Measurements from ENCODE around the gene CCNT1.
A peak's percentile ranks its signal among the peaks of the same experiment; 100 is the strongest.

CCNT1 gene

GRCh38 chr12:48716493-48717251 lies at the start of gene CCNT1:
Gene CCNT1, minus strand, starts transcription at chr12:48716707. Its CDS starts 32 bp downstream, at chr12:48716675.
- H3K4me1 ChIP-seq (ENCODE audit: control insufficient read depth, insufficient read depth, low read length), result peaks cover 26% of the 10 kb centered on the region
- peak within 1 kb of the TSS; percentile 96 to 98 for H3K4me3 ChIP-seq (ENCODE audit: low read length in 2 of 2)
- H3K9ac ChIP-seq (ENCODE audit: low read length in 2 of 2), result peak within 1 kb of the TSS; percentile 99
- peak within 1 kb of the TSS; percentile 99 for H3K27ac ChIP-seq (ENCODE audit: low read length)
- peaks cover 8 to 14% of the 10 kb centered on the region in 2 donors for H3K36me3 ChIP-seq (ENCODE audit: control insufficient read depth in 2 of 2, insufficient read depth in 2 of 2, low read length in 2 of 2)
- H3K27me3 ChIP-seq (ENCODE audit: control insufficient read depth in 1 of 2, insufficient read depth in 2 of 2, low read length in 2 of 2), result no peaks in the 10 kb centered on the region
- peaks cover 2 to 4% of the 10 kb centered on the region in 2 donors for H3K9me3 ChIP-seq (ENCODE audit: control insufficient read depth in 2 of 2, low read length in 2 of 2)

DNA sequence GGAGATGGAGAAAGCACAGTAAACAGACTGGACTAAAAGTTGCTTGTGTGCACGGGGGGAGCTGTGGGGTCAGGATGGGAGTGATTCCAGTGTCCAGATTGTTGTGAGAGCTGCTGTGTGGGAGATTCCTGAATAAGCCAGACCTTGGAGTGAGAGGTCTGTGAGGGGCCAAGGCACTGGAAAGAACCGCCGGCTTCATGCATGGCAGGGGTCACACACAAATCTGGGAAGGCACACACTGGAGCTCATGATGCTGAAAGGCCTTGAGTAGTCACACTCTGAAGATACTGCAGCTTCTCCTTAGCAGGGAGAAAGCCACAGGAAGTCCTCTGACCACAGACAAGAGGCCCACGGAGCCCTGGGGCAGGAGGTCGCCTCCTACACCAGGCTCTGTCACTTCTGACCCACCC lies 49.3 kb upstream of the CCNT1 start:
- H3K4me1 ChIP-seq (ENCODE audit: control insufficient read depth, insufficient read depth, low read length), result no peaks in the 10 kb centered on the region
- H3K9me3 ChIP-seq (ENCODE audit: control insufficient read depth in 2 of 2, low read length in 2 of 2), result no peaks in the 10 kb centered on the region
- peaks cover 26% of the 10 kb centered on the region in 2 donors for H3K36me3 ChIP-seq (ENCODE audit: control insufficient read depth in 2 of 2, insufficient read depth in 2 of 2, low read length in 2 of 2)
- no peak overlapping the region for H3K4me3 ChIP-seq (ENCODE audit: low read length in 2 of 2)
- H3K27me3 ChIP-seq (ENCODE audit: control insufficient read depth in 1 of 2, insufficient read depth in 2 of 2, low read length in 2 of 2), result no peaks in the 10 kb centered on the region
- no peak overlapping the region for H3K27ac ChIP-seq (ENCODE audit: low read length)
- no peak overlapping the region for H3K9ac ChIP-seq (ENCODE audit: low read length in 2 of 2)

DNA sequence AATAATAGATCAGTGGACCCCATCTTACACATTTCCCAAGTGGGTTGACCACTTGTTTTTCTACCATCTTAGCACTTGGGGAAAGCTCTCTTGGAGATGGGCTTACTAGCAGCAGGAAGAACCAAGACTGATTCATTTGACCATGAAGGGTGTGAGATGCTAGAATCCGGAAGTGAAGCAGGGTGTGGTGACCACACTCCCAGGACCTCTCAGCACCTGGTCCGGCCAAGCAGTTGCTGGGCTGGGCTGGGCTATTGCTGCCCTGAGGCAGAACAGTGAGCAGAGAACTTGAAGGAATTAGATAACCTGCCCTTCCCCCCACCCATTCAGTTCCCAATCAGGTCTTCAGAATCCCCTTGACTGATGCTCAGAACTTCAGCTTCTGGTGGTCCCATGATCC lies 48.0 kb upstream of the CCNT1 start:
- Histone ChIP-seq H3K9ac (ENCODE audit: low read length in 2 of 2) (no peak overlapping the region), H3K36me3 (ENCODE audit: control insufficient read depth in 2 of 2, insufficient read depth in 2 of 2, low read length in 2 of 2) (peaks cover 19 to 20% of the 10 kb centered on the region in 2 donors), H3K4me1 (ENCODE audit: control insufficient read depth, insufficient read depth, low read length) (no peaks in the 10 kb centered on the region), H3K9me3 (ENCODE audit: control insufficient read depth in 2 of 2, low read length in 2 of 2) (no peaks in the 10 kb centered on the region), H3K4me3 (ENCODE audit: low read length in 2 of 2) (no peak overlapping the region), H3K27ac (ENCODE audit: low read length) (no peak overlapping the region), H3K27me3 (ENCODE audit: control insufficient read depth in 1 of 2, insufficient read depth in 2 of 2, low read length in 2 of 2) (no peaks in the 10 kb centered on the region)

DNA sequence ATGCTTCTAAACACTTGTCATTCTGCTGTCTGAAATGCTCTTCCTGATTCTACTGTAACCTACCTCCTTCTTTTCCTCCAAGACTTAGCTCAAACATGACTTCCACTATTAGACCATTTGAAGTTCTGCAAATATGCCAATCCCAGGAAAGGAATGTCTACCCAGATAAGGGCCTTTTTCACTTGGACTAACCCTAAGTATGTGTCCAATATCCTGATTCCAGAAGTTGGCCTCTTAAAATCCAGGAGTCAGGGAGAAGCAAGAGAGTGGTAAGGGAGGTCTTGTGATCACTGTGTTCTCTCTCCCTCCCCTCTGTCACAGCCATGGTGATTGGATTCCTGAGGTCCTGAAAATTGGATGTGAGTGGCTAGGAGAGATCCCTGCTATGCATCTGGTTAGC lies 42.2 kb upstream of the CCNT1 start:
- Histone ChIP-seq H3K4me3 (ENCODE audit: low read length in 2 of 2) (no peak overlapping the region), H3K27me3 (ENCODE audit: control insufficient read depth in 1 of 2, insufficient read depth in 2 of 2, low read length in 2 of 2) (no peaks in the 10 kb centered on the region), H3K9me3 (ENCODE audit: control insufficient read depth in 2 of 2, low read length in 2 of 2) (no peaks in the 10 kb centered on the region), H3K36me3 (ENCODE audit: control insufficient read depth in 2 of 2, insufficient read depth in 2 of 2, low read length in 2 of 2) (no peaks in the 10 kb centered on the region), H3K4me1 (ENCODE audit: control insufficient read depth, insufficient read depth, low read length) (no peaks in the 10 kb centered on the region), H3K9ac (ENCODE audit: low read length in 2 of 2) (no peak overlapping the region), H3K27ac (ENCODE audit: low read length) (no peak overlapping the region)

DNA sequence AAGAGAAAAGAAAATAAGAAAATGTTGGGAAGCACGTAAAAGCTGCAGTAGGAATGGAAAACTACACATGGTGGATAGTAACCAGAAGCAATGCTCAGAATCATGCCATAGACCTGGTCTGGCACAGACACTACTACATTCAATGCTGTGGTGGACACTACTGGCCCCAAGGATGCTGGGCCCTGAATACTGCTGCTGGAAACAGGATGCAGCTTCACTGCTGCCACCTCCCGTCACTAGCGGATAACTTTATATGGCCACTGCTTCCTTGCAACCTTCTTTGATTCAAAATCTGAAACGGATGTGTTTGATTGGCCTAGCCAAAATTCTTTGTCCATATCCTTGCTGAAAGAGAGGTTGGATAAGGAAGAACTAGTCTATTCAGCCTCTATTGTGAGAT lies 41.7 kb upstream of the CCNT1 start:
- H3K4me3 ChIP-seq (ENCODE audit: low read length in 2 of 2), result no peak overlapping the region
- H3K27me3 ChIP-seq (ENCODE audit: control insufficient read depth in 1 of 2, insufficient read depth in 2 of 2, low read length in 2 of 2), result no peaks in the 10 kb centered on the region
- H3K9ac ChIP-seq (ENCODE audit: low read length in 2 of 2), result no peak overlapping the region
- no peaks in the 10 kb centered on the region for H3K9me3 ChIP-seq (ENCODE audit: control insufficient read depth in 2 of 2, low read length in 2 of 2)
- H3K36me3 ChIP-seq (ENCODE audit: control insufficient read depth in 2 of 2, insufficient read depth in 2 of 2, low read length in 2 of 2), result no peaks in the 10 kb centered on the region
- H3K27ac ChIP-seq (ENCODE audit: low read length), result no peak overlapping the region
- no peaks in the 10 kb centered on the region for H3K4me1 ChIP-seq (ENCODE audit: control insufficient read depth, insufficient read depth, low read length)

DNA sequence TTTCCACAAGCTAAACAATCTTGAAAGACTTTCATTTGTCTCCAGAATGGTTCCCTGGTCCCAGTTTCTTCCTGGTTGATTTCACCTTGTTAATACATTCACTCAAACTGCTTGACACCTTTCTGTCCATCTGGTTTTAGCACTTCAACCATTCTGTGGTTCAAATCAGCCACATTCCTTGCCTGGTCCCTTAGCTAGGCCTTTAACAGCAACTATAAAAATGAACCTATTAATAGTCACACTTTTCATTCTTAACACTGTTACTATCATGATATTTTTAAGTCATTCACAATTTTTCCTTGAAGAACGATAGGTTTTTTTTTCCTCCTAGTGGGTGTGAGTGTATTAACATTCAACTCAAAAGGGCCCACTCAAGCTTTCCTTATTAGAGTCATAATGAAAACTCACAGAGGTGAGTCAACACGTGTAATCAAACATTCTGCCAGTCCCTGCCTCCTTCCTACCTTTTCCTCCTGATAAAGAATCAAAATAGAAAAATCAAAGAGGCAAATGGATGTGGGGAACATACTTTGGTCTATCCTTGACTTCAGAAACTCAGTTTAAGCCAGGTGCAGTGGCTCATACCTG lies 34.4 kb upstream of the CCNT1 start:
- no peak overlapping the region for H3K27ac ChIP-seq (ENCODE audit: low read length)
- H3K4me3 ChIP-seq (ENCODE audit: low read length in 2 of 2), result no peak overlapping the region
- H3K9ac ChIP-seq (ENCODE audit: low read length in 2 of 2), result no peak overlapping the region
- H3K9me3 ChIP-seq (ENCODE audit: control insufficient read depth in 2 of 2, low read length in 2 of 2), result no peaks in the 10 kb centered on the region
- no peaks in the 10 kb centered on the region for H3K4me1 ChIP-seq (ENCODE audit: control insufficient read depth, insufficient read depth, low read length)
- no peaks in the 10 kb centered on the region for H3K36me3 ChIP-seq (ENCODE audit: control insufficient read depth in 2 of 2, insufficient read depth in 2 of 2, low read length in 2 of 2)
- H3K27me3 ChIP-seq (ENCODE audit: control insufficient read depth in 1 of 2, insufficient read depth in 2 of 2, low read length in 2 of 2), result no peaks in the 10 kb centered on the region

DNA sequence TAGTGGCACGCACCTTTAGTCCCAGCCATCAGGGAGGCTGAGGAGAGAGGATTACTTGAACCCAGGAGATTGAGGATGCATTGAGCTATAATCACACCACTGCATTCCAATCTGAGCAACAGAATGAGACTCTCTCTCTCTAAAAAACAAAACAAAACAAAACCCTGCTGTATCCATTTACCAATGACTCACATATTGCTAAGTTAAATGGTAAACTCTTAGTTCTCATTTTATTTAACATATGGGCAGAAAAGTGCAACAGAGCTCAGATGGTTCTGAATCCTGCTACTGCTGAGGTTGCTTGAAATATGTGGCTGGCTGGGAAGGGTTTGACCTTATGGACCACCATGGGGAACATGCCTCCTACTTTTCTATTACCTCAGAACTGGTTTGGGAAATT lies 33.7 kb upstream of the CCNT1 start:
- H3K4me1 ChIP-seq (ENCODE audit: control insufficient read depth, insufficient read depth, low read length), result no peaks in the 10 kb centered on the region
- H3K4me3 ChIP-seq (ENCODE audit: low read length in 2 of 2), result no peak overlapping the region
- no peaks in the 10 kb centered on the region for H3K9me3 ChIP-seq (ENCODE audit: control insufficient read depth in 2 of 2, low read length in 2 of 2)
- H3K36me3 ChIP-seq (ENCODE audit: control insufficient read depth in 2 of 2, insufficient read depth in 2 of 2, low read length in 2 of 2), result no peaks in the 10 kb centered on the region
- H3K9ac ChIP-seq (ENCODE audit: low read length in 2 of 2), result no peak overlapping the region
- H3K27ac ChIP-seq (ENCODE audit: low read length), result no peak overlapping the region
- H3K27me3 ChIP-seq (ENCODE audit: control insufficient read depth in 1 of 2, insufficient read depth in 2 of 2, low read length in 2 of 2), result no peaks in the 10 kb centered on the region

GRCh38 chr12:48744251-48745008 lies 27.9 kb upstream of the CCNT1 start:
- Histone ChIP-seq H3K4me3 (ENCODE audit: low read length in 2 of 2) (no peak overlapping the region), H3K4me1 (ENCODE audit: control insufficient read depth, insufficient read depth, low read length) (no peaks in the 10 kb centered on the region), H3K9ac (ENCODE audit: low read length in 2 of 2) (no peak overlapping the region), H3K27ac (ENCODE audit: low read length) (no peak overlapping the region), H3K27me3 (ENCODE audit: control insufficient read depth in 1 of 2, insufficient read depth in 2 of 2, low read length in 2 of 2) (peaks cover 0 to 4% of the 10 kb centered on the region in 2 donors), H3K9me3 (ENCODE audit: control insufficient read depth in 2 of 2, low read length in 2 of 2) (no peaks in the 10 kb centered on the region), H3K36me3 (ENCODE audit: control insufficient read depth in 2 of 2, insufficient read depth in 2 of 2, low read length in 2 of 2) (no peaks in the 10 kb centered on the region)

DNA sequence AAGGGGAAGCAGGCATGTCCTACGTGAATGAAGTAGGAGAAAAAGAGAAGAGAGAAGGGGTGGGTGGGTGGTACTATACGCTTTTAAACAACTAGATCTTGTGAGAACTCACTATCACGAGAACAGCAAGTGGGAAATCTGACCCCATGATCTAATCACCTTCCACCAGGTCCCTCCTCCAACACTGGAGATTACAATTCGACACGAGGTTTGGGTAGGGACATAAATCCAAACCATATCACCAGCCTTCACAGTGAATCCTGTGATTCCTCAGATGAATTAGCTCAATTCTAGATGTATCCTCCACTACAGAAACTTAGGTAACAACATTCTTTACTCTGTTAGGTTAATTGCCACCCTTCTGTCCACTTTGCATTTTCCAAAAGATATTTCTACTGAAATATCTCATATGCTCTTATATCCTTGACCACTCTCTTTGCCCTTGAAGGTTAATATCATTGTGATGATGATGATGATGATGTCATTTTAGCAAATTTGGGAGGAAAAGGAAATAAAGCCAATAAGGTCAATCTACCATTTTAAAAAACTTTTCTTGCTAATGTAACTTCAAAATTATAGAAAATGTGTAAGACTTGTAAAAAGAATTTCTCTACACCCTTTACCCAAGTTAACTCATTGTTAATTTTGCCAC lies 23.2 kb upstream of the CCNT1 start:
- no peaks in the 10 kb centered on the region for H3K36me3 ChIP-seq (ENCODE audit: control insufficient read depth in 2 of 2, insufficient read depth in 2 of 2, low read length in 2 of 2)
- no peak overlapping the region for H3K4me3 ChIP-seq (ENCODE audit: low read length in 2 of 2)
- H3K27ac ChIP-seq (ENCODE audit: low read length), result no peak overlapping the region
- H3K4me1 ChIP-seq (ENCODE audit: control insufficient read depth, insufficient read depth, low read length), result no peaks in the 10 kb centered on the region
- no peaks in the 10 kb centered on the region for H3K9me3 ChIP-seq (ENCODE audit: control insufficient read depth in 2 of 2, low read length in 2 of 2)
- no peak overlapping the region for H3K9ac ChIP-seq (ENCODE audit: low read length in 2 of 2)
- H3K27me3 ChIP-seq (ENCODE audit: control insufficient read depth in 1 of 2, insufficient read depth in 2 of 2, low read length in 2 of 2), result peaks cover 0 to 4% of the 10 kb centered on the region in 2 donors

DNA sequence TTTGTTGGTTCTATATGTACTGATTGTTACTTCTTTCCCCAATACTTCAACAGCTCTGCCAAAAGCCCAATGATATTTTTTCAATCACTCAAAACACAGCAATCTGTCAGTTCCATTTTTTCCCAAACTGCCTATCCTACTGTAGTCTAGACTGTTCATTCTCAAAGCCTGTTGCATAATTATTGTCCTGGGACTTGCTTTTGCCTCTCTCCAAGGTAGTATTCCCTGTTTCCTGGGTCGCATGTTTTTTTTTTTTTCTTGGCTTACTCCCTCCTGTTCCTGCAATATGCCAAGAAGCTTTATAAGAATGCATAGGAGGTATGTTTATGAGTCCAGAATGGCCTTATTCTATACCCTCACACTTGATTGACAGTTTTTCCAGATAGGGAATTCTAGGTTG lies 19.9 kb upstream of the CCNT1 start:
- Histone ChIP-seq H3K27me3 (ENCODE audit: control insufficient read depth in 1 of 2, insufficient read depth in 2 of 2, low read length in 2 of 2) (peaks cover 0 to 4% of the 10 kb centered on the region in 2 donors), H3K4me1 (ENCODE audit: control insufficient read depth, insufficient read depth, low read length) (no peaks in the 10 kb centered on the region), H3K9me3 (ENCODE audit: control insufficient read depth in 2 of 2, low read length in 2 of 2) (no peaks in the 10 kb centered on the region), H3K9ac (ENCODE audit: low read length in 2 of 2) (no peak overlapping the region), H3K27ac (ENCODE audit: low read length) (no peak overlapping the region), H3K36me3 (ENCODE audit: control insufficient read depth in 2 of 2, insufficient read depth in 2 of 2, low read length in 2 of 2) (no peaks in the 10 kb centered on the region), H3K4me3 (ENCODE audit: low read length in 2 of 2) (no peak overlapping the region)
